ENCODE results near the gene JAKMIP2.

Gene JAKMIP2

DNA sequence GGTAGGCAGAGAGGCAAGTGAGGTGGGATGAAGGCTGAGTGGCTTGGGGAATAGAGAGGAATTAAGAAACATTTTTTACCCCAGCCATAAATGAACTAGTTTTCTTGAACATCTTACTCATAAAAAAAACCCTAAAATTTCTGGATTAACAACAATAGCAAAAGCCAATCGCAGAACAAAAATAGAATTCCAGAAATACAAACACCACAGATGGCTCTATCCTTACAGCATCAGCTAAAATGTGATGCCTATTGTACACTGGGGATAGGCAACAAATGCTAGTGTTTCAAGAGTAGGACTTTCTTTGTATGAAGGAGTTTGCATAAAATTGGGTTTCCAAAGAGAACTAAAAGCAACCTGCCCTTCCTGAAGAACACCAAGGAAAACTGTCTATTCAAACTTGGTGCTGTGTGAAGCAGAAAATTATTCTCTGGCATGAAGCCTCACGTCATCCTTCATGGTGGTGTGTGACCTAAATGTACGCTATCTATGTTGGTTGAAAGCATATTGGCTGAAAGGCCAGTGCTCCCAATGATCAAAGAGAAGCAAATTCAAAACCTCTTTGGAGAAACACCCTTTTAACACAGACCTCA lies 82.9 kb downstream of the JAKMIP2 start:
- H3K27ac ChIP-seq, result no peak overlapping the region
- no peak for DNase-seq (ENCODE audit: low spot score)
- TF ChIP-seq, protein P1, sequence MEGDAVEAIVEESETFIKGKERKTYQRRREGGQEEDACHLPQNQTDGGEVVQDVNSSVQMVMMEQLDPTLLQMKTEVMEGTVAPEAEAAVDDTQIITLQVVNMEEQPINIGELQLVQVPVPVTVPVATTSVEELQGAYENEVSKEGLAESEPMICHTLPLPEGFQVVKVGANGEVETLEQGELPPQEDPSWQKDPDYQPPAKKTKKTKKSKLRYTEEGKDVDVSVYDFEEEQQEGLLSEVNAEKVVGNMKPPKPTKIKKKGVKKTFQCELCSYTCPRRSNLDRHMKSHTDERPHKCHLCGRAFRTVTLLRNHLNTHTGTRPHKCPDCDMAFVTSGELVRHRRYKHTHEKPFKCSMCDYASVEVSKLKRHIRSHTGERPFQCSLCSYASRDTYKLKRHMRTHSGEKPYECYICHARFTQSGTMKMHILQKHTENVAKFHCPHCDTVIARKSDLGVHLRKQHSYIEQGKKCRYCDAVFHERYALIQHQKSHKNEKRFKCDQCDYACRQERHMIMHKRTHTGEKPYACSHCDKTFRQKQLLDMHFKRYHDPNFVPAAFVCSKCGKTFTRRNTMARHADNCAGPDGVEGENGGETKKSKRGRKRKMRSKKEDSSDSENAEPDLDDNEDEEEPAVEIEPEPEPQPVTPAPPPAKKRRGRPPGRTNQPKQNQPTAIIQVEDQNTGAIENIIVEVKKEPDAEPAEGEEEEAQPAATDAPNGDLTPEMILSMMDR (IDR thresholded peaks at IDR 0.05), result no peak
- H3K4me3 ChIP-seq, result no peak overlapping the region

GRCh38 chr5:147697380-147697779 lies 85.1 kb downstream of the JAKMIP2 start:
- no peak overlapping the region for H3K4me3 ChIP-seq
- no peak overlapping the region for H3K27ac ChIP-seq
- TF ChIP-seq, protein P1 (IDR thresholded peaks at IDR 0.05), result no peak
- DNase-seq (ENCODE audit: low spot score), result no peak

DNA sequence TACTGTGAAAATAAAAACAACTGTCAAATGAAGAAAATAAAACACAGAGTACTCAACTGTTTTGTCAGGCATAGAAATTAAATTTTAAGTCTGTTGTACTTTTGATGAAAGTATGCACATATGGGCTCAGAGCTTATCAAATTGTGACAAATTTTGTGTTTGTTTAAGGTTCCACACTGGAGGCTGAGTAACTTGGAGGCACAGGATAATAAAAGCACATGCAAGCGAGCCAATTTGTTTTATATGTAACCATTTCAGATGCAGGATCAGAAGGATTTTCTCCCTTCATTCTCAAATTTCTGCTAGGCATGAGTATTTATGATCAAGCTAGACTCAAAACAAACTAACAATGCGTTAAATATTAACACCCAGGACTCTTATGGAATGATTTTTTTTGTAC lies 87.8 kb downstream of the JAKMIP2 start:
- no peak overlapping the region for H3K4me3 ChIP-seq
- no peak overlapping the region for H3K27ac ChIP-seq
- no peak for DNase-seq (ENCODE audit: low spot score)
- TF ChIP-seq, protein P1 (IDR thresholded peaks at IDR 0.05), result no peak

- DNase-seq (ENCODE audit: low spot score), result no peak
- Histone ChIP-seq H3K27ac (no peak overlapping the region), H3K4me3 (no peak overlapping the region)
- TF ChIP-seq, protein P1 (IDR thresholded peaks at IDR 0.05), result no peak
Observed at GRCh38 chr5:147693233-147693632, 89.3 kb downstream of the JAKMIP2 start.

GRCh38 chr5:147691130-147691529 lies 91.4 kb downstream of the JAKMIP2 start:
- TF ChIP-seq, protein P1 (IDR thresholded peaks at IDR 0.05), result no peak
- Histone ChIP-seq H3K27ac (no peak overlapping the region), H3K4me3 (no peak overlapping the region)
- DNase-seq (ENCODE audit: low spot score), result no peak

GRCh38 chr5:147690595-147690994 lies 91.9 kb downstream of the JAKMIP2 start:
- DNase-seq (ENCODE audit: low spot score), result no peak
- no peak overlapping the region for H3K27ac ChIP-seq
- no peak overlapping the region for H3K4me3 ChIP-seq
- TF ChIP-seq, protein P1 (IDR thresholded peaks at IDR 0.05), result no peak

DNA sequence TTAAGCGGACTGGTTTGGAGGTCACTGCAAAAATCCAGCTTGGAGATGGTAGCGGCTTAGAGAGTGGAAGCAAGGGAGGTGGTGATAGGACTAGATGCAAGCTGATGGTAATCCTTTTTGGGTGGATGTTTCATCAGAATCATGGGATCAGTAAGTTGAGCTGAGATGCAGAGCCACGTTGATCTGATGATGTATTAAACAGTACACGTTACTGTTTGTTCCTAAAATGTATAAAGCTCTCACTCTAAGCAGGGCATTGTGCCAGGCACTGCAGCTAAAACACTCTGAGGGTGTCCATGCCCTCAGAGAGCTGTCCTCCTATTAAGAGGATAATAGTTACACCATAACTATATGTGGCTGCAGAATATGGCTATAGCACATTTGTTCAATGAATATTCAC lies 93.1 kb downstream of the JAKMIP2 start:
- no peak for DNase-seq (ENCODE audit: low spot score)
- H3K4me3 ChIP-seq, result no peak overlapping the region
- TF ChIP-seq, protein P1 (IDR thresholded peaks at IDR 0.05), result no peak
- no peak overlapping the region for H3K27ac ChIP-seq
